K562 (cell line): ENCODE results near the gene RUNX1. TPM values are rescaled to one million over a fixed set of nuclear protein-coding genes. Genes with fewer than 3 reads are reported as not detected.

Source experiments
- ATF6 ChIP-seq: sonication (generic); formaldehyde crosslinking; IDR thresholded peaks from 2 replicates; pipeline ENCODE4 v1.4.0; 2020; ENCODE audit warnings: mild to moderate bottlenecking, missing genetic modification reagents
- GATA2 ChIP-seq: sonication (generic); formaldehyde crosslinking; IDR thresholded peaks from 2 replicates; pipeline ENCODE4 v1.4.0; 2020; ENCODE audit warnings: mild to moderate bottlenecking, missing genetic modification reagents
- ID3 ChIP-seq, 2 experiments: fragments of 250-450 bp in 1 of 2; fragments of 450-650 bp in 1 of 2; sonication (Bioruptor Pico) in 1 of 2; IDR thresholded peaks; 2 replicates each; pipeline versions ENCODE4 v1.6.1 to v1.8.0; 2016 to 2021; ENCODE audit warnings: mild to moderate bottlenecking in 2 of 2, moderate library complexity in 2 of 2, missing compliant biosample characterization in 1 of 2, missing genetic modification characterization in 1 of 2
- NR0B1 ChIP-seq: fragments of 450-650 bp; IDR thresholded peaks from one replicate; pipeline ENCODE4 v1.6.1; 2018; ENCODE audit warnings: mild to moderate bottlenecking, moderate library complexity; ENCODE audit not compliant: partially characterized antibody
- REST ChIP-seq, 2 experiments: fragments of 450-650 bp; formaldehyde crosslinking in 1 of 2; IDR thresholded peaks; 2 replicates each; pipeline versions ENCODE4 v1.4.0 to v1.6.1; 2014 to 2020; ENCODE audit warnings: mild to moderate bottlenecking in 2 of 2, borderline replicate concordance in 1 of 2, low read depth in 1 of 2
- TAF7 ChIP-seq: fragments of 450-650 bp; IDR thresholded peaks from 2 replicates; pipeline ENCODE4 v1.6.1; 2016; ENCODE audit warnings: missing genetic modification characterization, missing compliant biosample characterization
- ZBTB12 ChIP-seq: fragments of 250-450 bp; sonication (Bioruptor Pico); IDR thresholded peaks from 2 replicates; pipeline ENCODE4 v1.4.0; 2020
- ZKSCAN3 ChIP-seq: fragments of 250-450 bp; sonication (Bioruptor Pico); IDR thresholded peaks from 2 replicates; pipeline ENCODE4 v1.4.0; 2020
- polyA plus RNA-seq, 8 experiments: library from polyadenylated mRNA; depleted of rRNA in 4 of 8; stranded (reverse) in 5 of 8; unstranded in 3 of 8; fragments of >200 nt; fragmentation: Nextera tagmentation in 2 of 8; fragmentation: Illumina TruSeq in 1 of 8; extraction: Ambion mirVana in 2 of 8; extraction: Trizol in 1 of 8; gene quantifications; 2 replicates each; pipeline versions ENCODE4 v1.2.1 to v1.2.3, GENCODE V29; 2011 to 2014; ENCODE audit warnings: inconsistent platforms in 1 of 8, missing spikeins in 1 of 8
- total RNA-seq, 7 experiments: library from RNA; depleted of rRNA in 6 of 7; stranded (reverse); fragments of >200 nt in 6 of 7; fragmentation: Illumina TruSeq in 2 of 7; extraction: Trizol in 2 of 7; gene quantifications; 2 replicates each; pipeline versions ENCODE4 v1.2.1 to v1.2.3, GENCODE V29; 2011 to 2021; ENCODE audit warnings: low replicate concordance in 1 of 7

RUNX1 gene
- total and polyA plus RNA-seq, 9 of the 15 experiments (the other 6 are each of a cell fraction or from before 2014, with no cell fraction given): 2.2 to 68.6 (median 17.8) TPM

GRCh38 chr21:34887725-34888568 is 161.2 kb downstream of the RUNX1 start (continued):
- TF ChIP-seq REST (IDR thresholded peaks at IDR 0.05; ENCODE audit: borderline replicate concordance) (peak; percentile 49; the same call in 1 of the 2 replicates), REST (CRISPR knock-in tag; IDR thresholded peaks at IDR 0.05; ENCODE audit: low read depth) (peak; percentile 46; the same call in 1 of the 2 replicates), NR0B1 (no peak), GATA2 (CRISPR knock-in tag) (peak; percentile 36), ID3 (CRISPR knock-in tag; IDR thresholded peaks at IDR 0.05) (no peak), ID3 (tag; IDR thresholded peaks at IDR 0.05) (peak; percentile 59; the same call in 1 of the 2 replicates), ZBTB12 (no peak), ZKSCAN3 (no peak), ATF6 (CRISPR knock-in tag) (peak; percentile 88), TAF7 (tag) (no peak)
